Activated effector memory CD4-positive, alpha-beta T cell treated with anti-CD3 and anti-CD28 coated beads, Interleukin-2, amount 50 U/mL, for 16 hours (primary cell): ENCODE measurements around the gene PGM5.

Experiments used
- DNase-seq: peaks from one replicate; pipeline ENCODE4 v3.0.0-alpha.2; 2020

The PGM5 gene

GRCh38 chr9:68500457-68501381, 144.3 kb downstream of the PGM5 start:
- no peak for DNase-seq

DNA sequence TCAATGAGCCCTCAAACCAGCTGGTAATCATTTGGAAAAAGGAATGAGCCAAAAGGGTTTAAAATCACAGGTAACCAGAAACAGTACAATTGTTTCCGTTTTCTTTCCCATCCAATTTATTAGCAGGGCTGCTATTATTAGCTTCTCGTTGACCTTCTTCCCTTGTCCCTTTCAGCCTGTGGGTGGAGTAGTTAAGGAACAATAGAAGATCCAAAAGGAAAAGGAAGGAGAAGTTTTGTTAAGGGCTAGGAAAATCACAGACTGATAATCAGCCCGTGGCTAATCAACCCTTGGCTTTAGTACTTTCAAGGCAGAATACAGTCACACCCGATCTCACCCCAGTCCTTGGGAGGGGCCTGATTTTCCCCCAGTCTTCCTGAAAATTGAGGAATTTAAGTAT, 145.9 kb downstream of the PGM5 start:
- DNase-seq, result no peak

GRCh38 chr9:68505681-68506409, 149.4 kb downstream of the PGM5 start:
- no peak for DNase-seq

DNA sequence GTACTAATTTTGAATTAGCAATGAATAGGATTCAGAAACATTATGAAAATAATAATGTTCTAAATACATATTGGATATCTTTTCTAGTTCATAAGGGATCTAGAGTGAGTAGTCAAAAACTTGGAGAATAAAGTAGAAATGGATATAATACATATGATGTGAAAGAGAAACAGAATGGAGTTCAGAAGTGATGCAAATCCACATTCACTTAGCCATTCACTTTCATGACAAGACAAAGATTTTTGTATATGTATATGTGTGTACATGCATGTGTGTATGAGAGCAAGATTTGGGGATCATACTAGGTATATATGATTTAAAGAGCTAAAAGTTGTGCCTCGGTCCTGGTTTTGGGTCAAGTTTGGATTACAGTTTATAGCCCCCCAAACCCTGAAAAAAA, 150.1 kb downstream of the PGM5 start:
- no peak for DNase-seq

GRCh38 chr9:68507130-68507805, 150.9 kb downstream of the PGM5 start:
- no peak for DNase-seq

DNA sequence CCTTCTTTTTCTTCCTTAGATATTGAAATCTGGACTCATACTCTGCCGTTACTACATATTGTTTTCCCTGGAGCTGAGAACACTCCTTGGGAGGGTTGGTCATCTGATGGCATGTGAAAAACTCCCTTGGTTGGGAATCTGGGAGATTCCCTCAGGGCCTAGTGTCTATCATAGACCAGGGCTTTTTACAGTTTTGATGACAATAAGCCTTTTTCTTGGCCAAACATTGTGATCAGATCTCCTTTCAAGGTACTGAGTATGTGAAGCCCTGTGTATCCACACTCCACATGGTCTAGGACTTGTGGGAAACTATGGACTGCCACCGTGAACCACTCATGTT, 151.4 kb downstream of the PGM5 start:
- DNase-seq, result no peak

- DNase-seq, result no peak
These were observed 152.1 kb downstream of the PGM5 start for GRCh38 chr9:68508547-68508946.

DNA sequence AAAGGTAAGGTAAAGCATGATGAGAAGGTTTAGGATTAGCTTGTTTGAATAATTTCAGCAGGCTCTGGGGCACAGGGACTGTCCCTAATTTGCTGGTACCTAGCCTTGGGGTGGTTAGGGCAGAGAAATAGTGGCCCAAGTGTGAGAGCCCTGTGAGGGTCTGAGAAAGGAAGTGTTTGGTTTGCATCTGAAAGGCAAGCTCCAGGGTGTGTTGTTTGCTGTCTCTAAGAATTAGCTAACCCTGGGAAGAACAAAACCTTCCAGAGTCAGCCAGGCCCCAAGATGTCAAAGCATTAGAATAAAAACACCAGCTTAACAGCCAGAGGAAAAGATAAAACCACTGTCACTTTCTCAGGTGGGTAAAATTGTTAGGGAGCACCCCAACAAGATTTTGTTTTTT, 153.3 kb downstream of the PGM5 start:
- no peak for DNase-seq

- no peak for DNase-seq
These were observed 157.0 kb downstream of the PGM5 start for GRCh38 chr9:68513385-68513784.

- no peak for DNase-seq
These were observed 157.6 kb downstream of the PGM5 start for GRCh38 chr9:68513981-68514380.

- no peak for DNase-seq
These were observed 159.1 kb downstream of the PGM5 start for GRCh38 chr9:68515326-68516017.

- DNase-seq, result no peak
These were observed 165.7 kb downstream of the PGM5 start for GRCh38 chr9:68522131-68522530.

DNA sequence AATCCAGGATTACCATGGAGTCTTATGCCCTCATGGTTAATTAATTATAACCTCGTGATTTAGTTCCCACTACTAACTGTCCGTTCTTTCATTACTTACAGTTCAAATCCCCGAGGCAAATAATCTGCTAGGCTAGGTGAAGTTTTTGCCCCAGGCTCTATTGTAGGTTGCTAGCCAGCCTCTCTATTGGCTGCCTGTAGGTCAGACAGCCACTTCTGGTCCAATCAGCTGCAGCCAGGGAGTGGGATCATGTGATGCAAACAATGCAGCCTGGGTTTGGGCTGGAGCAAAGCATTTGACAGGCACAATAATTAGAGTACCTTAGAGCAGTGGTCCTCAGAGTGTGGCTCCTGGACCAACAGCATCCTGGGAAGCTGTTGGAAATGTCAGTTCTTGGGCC, 166.5 kb downstream of the PGM5 start:
- DNase-seq, result no peak

DNA sequence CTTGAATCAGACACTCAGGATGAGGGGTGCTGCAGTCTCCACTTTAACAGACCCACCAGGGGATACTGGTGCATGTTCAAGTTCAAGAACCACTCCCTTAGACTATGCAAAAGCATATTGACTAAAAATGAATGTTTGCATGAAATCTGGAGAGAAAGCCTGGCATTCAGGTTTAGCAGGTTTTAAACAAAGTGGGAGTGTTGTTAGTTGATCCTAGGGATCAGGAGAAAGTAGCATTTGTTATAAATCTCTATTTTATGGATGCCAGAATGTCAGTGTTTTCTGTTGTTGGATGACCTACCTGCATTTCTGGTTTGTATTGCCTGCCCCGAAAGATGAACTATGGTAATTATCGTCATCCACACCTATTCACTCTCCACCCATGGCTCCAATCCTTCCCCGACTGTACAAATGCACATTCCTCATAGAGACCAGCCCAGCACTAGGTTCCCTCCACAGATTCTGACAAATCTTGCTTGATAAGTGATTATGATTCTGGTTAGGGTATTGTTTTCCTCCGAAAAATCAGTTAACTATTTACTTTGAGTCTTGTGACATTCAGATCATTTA, 167.0 kb downstream of the PGM5 start:
- DNase-seq, result no peak

DNA sequence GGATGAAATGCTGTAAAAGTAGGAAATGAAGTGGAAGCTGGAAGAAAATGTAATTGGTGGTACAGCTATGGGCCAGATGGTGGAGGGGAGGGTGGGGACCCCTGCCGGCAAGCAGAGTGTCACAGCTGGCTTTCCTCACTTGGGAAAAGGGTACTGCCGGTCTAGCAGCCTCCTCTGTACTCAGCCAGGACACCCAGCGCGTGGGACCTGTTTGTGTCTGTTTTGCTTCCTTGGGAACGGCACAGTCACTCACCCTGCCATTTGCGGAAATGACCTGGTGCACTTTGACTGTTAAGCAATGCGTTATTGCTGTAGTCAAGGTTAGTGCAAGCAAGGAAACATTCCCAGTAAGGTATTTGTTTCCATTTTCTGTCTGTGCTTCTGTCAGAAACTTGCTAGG, 174.2 kb downstream of the PGM5 start:
- DNase-seq, result no peak

DNA sequence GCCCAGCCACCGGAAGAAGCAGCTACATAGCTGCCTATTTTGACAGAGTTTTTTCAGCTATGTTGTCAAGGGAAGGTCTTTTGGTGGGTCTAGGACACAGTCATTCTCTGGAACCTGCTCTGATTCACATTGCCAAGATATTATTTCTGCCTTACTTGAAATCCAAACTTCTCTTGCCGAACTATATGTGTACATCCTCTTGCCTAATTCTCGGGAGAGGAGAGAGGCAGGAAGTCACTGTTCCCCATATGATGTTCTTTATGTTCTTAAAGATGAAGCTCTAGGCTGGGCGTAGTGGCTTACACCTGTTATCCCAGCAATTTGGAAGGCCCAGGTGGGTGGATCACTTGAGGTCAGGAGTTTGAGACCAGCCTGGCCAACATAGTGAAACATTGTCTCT, 175.7 kb downstream of the PGM5 start:
- DNase-seq, result no peak

DNA sequence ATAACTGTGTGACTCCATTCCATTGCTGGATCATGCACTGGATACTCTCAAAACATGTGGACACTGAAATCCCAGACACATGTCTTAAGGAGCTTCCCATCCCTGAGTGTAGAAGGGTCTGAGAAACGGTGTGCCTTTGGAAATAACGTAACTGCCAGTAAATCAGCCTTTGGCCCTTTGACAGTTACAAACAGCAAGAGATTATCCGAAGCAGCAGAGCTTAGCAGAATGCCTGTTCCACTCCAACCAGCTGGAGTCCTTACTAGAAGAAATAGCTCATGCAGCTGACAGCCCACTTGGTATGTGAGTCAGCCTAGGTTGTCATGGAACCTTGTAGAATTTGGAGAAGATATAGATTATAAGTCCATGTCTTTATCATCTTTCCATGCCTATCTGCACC, 177.3 kb downstream of the PGM5 start:
- no peak for DNase-seq

- DNase-seq, result no peak
These were observed 180.6 kb downstream of the PGM5 start for GRCh38 chr9:68536876-68537615.

- DNase-seq, result no peak
These were observed 181.1 kb downstream of the PGM5 start for GRCh38 chr9:68537616-68537880.

DNA sequence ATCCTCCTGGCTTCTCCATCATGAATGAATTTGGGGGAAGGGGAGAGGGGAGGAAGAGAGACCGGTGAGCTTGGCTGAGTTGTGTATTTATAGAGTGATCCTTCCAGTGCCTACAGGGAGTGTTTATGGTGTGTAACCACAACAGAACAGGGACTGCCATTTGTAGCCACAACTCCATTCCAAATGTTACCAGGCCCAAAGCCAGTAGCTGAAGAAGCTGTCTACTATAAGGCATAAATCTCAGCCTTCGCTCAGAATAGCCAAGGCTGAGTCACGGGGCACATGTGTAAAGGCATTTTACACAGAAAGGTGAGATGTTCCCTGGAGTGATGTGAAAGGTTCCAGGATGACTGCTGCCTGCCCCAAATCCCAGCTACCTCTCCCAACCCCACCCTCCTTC, 181.8 kb downstream of the PGM5 start:
- no peak for DNase-seq

- no peak for DNase-seq
These were observed 184.5 kb downstream of the PGM5 start, which contains the start of gene TMEM252 for GRCh38 chr9:68540712-68541535. TSS of gene TMEM252 (minus strand) at chr9:68540883. CDS start at chr9:68540814, 69 bp downstream.
